Keratinocyte (primary cell): ENCODE results near the gene SELENOF. TPM values are rescaled to one million over a fixed set of nuclear protein-coding genes. Genes with fewer than 3 reads are reported as not detected.

Experiments used
- DNase-seq: peaks from one replicate; pipeline ENCODE4 v3.0.0-alpha.2; 2011; ENCODE audit warnings: low read depth, missing footprints, low spot score
- FAIRE-seq: peaks from 2 replicates; lab custom pipeline; 2011; peaks lifted over from hg19 to GRCh38; lab: Jason Lieb, UNC
- H2AFZ ChIP-seq: 2 replicates; pipeline ENCODE4 v1.6.0; 2012; ENCODE audit warnings: low read length, control low read depth, inconsistent platforms; ENCODE audit not compliant: control insufficient read depth
- H3K27ac ChIP-seq: 2 replicates; pipeline ENCODE4 v1.5.1; 2011; ENCODE audit warnings: low read length; ENCODE audit not compliant: control insufficient read depth, insufficient read depth
- H3K27me3 ChIP-seq: 3 replicates; pipeline ENCODE4 v1.6.0; 2011; ENCODE audit warnings: low read length; ENCODE audit not compliant: control insufficient read depth, insufficient read depth; ENCODE audit errors: extremely low read depth
- H3K36me3 ChIP-seq, 2 experiments: 2 replicates in 1 of 2; 3 replicates in 1 of 2; pipeline ENCODE4 v1.5.1; 2011; ENCODE audit warnings: low read length in 2 of 2, mild to moderate bottlenecking in 1 of 2; ENCODE audit not compliant: control insufficient read depth in 2 of 2, insufficient read depth in 2 of 2; ENCODE audit errors: extremely low read depth in 1 of 2
- H3K4me1 ChIP-seq: 3 replicates; pipeline ENCODE4 v1.5.1; 2011; ENCODE audit warnings: low read length; ENCODE audit not compliant: control insufficient read depth, insufficient read depth; ENCODE audit errors: extremely low read depth
- H3K4me2 ChIP-seq: 3 replicates; pipeline ENCODE4 v1.6.0; 2011; ENCODE audit warnings: low read depth, low read length; ENCODE audit not compliant: control insufficient read depth, insufficient read depth; ENCODE audit errors: extremely low read depth
- H3K4me3 ChIP-seq, 3 experiments: fragments of 200-600 bp in 1 of 3; sonication (generic) in 1 of 3; 2 replicates in 2 of 3; 3 replicates in 1 of 3; pipeline ENCODE4 v1.5.1; 2011 to 2016; ENCODE audit warnings: low read length in 3 of 3, mild to moderate bottlenecking in 3 of 3, control low read depth in 2 of 3, inconsistent platforms in 1 of 3, low read depth in 1 of 3, mixed read lengths in 1 of 3, mixed run types in 1 of 3, moderate library complexity in 1 of 3; ENCODE audit not compliant: control insufficient read depth in 2 of 3, insufficient read depth in 2 of 3; ENCODE audit errors: extremely low read depth in 1 of 3
- H3K79me2 ChIP-seq: 2 replicates; pipeline ENCODE4 v1.6.0; 2012; ENCODE audit warnings: low read length; ENCODE audit not compliant: control insufficient read depth, insufficient read depth
- H3K9ac ChIP-seq: 3 replicates; pipeline ENCODE4 v1.6.0; 2011; ENCODE audit warnings: low read length; ENCODE audit not compliant: control insufficient read depth, insufficient read depth; ENCODE audit errors: extremely low read depth
- H3K9me1 ChIP-seq: 3 replicates; pipeline ENCODE4 v1.6.0; 2011; ENCODE audit warnings: low read length; ENCODE audit not compliant: control insufficient read depth, insufficient read depth; ENCODE audit errors: extremely low read depth
- H3K9me3 ChIP-seq: 2 replicates; pipeline ENCODE4 v1.5.1; 2012; ENCODE audit warnings: low read depth, low read length; ENCODE audit not compliant: control insufficient read depth
- H4K20me1 ChIP-seq: 3 replicates; pipeline ENCODE4 v1.6.0; 2011; ENCODE audit warnings: low read length; ENCODE audit not compliant: control insufficient read depth, insufficient read depth; ENCODE audit errors: extremely low read depth
- EZH2 ChIP-seq: IDR thresholded peaks from one replicate; pipeline ENCODE4 v1.6.1; 2012; ENCODE audit warnings: inconsistent platforms, mild to moderate bottlenecking, low read length, moderate library complexity
- dilution Hi-C: fragments of 300-500 bp; cut with MboI; formaldehyde crosslinking; loops from one replicate; pipeline ENCODE4 v1.7.0; 2020; ENCODE audit warnings: low sequenced_read_pairs; ENCODE audit not compliant: extremely low pct_ligation_motif_present
- polyA plus RNA-seq, 5 experiments: library from polyadenylated mRNA; depleted of rRNA in 3 of 5; stranded (reverse) in 3 of 5; stranded (forward) in 1 of 5; unstranded in 1 of 5; fragments of >200 nt; gene quantifications; 1 replicate in 1 of 5; 2 replicates in 3 of 5; 3 replicates in 1 of 5; pipeline versions ENCODE4 v1.2.1 to v1.2.3, GENCODE V29; 2011 to 2012; ENCODE audit warnings: missing spikeins in 2 of 5, low read depth in 1 of 5, low replicate concordance in 1 of 5
- TF ChIP-seq, protein P1 (sequence below), 3 experiments: IDR thresholded peaks in 1 of 3; conservative IDR thresholded peaks in 1 of 3; optimal IDR thresholded peaks in 1 of 3; 2 replicates in 2 of 3; 3 replicates in 1 of 3; pipeline versions ENCODE3 to v1.5.1; 2011; ENCODE audit warnings: low read length in 3 of 3, mild to moderate bottlenecking in 3 of 3, moderate library complexity in 2 of 3, control low read depth in 1 of 3, inconsistent platforms in 1 of 3; ENCODE audit not compliant: insufficient read depth in 2 of 3; ENCODE audit errors: extremely low read depth in 1 of 3

Gene SELENOF
- polyA plus RNA-seq, 1 donor (not counting 4 experiments of a cell fraction or from before 2014, with no cell fraction given) = 246 TPM

DNA sequence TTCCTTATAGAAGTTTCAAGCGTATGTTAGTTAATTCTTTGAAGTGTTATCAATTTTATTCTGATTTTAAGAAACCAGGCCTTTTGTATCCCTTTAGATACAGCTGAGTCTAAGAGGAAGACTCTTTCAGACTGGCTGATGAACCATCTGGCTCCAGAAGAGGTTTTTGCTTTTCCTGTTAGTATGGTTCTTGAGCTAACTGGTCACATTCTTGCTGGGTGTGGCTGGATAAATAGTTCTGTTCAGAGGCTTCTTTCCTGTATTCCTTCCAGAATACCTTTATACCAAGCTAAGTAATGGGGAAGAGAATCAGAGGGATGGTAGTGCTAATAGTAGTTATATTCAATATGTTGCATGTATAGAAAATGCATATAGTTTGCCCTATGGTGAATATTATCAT is 13.0 kb upstream of the SELENOF start:
- no peak overlapping the region for H3K4me2 ChIP-seq
- no peaks in the 10 kb centered on the region for H3K9me1 ChIP-seq
- FAIRE-seq (no peak), DNase-seq (no peak)
- no peaks in the 10 kb centered on the region for H3K36me3 ChIP-seq
- no peak overlapping the region for H2AFZ ChIP-seq
- H3K79me2 ChIP-seq = peaks cover 10% of the 10 kb centered on the region
- TF ChIP-seq, protein P1, sequence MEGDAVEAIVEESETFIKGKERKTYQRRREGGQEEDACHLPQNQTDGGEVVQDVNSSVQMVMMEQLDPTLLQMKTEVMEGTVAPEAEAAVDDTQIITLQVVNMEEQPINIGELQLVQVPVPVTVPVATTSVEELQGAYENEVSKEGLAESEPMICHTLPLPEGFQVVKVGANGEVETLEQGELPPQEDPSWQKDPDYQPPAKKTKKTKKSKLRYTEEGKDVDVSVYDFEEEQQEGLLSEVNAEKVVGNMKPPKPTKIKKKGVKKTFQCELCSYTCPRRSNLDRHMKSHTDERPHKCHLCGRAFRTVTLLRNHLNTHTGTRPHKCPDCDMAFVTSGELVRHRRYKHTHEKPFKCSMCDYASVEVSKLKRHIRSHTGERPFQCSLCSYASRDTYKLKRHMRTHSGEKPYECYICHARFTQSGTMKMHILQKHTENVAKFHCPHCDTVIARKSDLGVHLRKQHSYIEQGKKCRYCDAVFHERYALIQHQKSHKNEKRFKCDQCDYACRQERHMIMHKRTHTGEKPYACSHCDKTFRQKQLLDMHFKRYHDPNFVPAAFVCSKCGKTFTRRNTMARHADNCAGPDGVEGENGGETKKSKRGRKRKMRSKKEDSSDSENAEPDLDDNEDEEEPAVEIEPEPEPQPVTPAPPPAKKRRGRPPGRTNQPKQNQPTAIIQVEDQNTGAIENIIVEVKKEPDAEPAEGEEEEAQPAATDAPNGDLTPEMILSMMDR (optimal IDR thresholded peaks at IDR 0.05 in 1 of 3, IDR thresholded peaks at IDR 0.05 in 1 of 3, conservative IDR thresholded peaks at IDR 0.05 in 1 of 3; ENCODE audit: extremely low read depth in 1 of 3, insufficient read depth in 2 of 3, low read length in 3 of 3) = no peak
- TF ChIP-seq EZH2 = no peak
- H3K9ac ChIP-seq = no peak overlapping the region
- H3K4me3 ChIP-seq = no peak overlapping the region
- no peaks in the 10 kb centered on the region for H4K20me1 ChIP-seq
- dilution Hi-C loops = no loop called here
- H3K27ac ChIP-seq = no peak overlapping the region
- H3K4me1 ChIP-seq = peaks cover 3% of the 10 kb centered on the region
- H3K9me3 ChIP-seq = peaks cover 2% of the 10 kb centered on the region
- no peaks in the 10 kb centered on the region for H3K27me3 ChIP-seq

GRCh38 chr1:86925742-86926141 is 11.8 kb upstream of the SELENOF start:
- DNase-seq = no peak
- Histone ChIP-seq H4K20me1 (no peaks in the 10 kb centered on the region), H3K27me3 (no peaks in the 10 kb centered on the region), H3K9ac (no peak overlapping the region), H3K4me1 (peaks cover 3% of the 10 kb centered on the region), H3K9me3 (peaks cover 2% of the 10 kb centered on the region), H3K27ac (no peak overlapping the region), H3K4me3 (no peak overlapping the region), H3K36me3 (no peaks in the 10 kb centered on the region), H3K9me1 (no peaks in the 10 kb centered on the region), H3K4me2 (no peak overlapping the region), H3K79me2 (peaks cover 16% of the 10 kb centered on the region), H2AFZ (no peak overlapping the region)
- FAIRE-seq = no peak
- dilution Hi-C loops = no loop called here
- TF ChIP-seq, protein P1 (optimal IDR thresholded peaks at IDR 0.05 in 1 of 3, IDR thresholded peaks at IDR 0.05 in 1 of 3, conservative IDR thresholded peaks at IDR 0.05 in 1 of 3; ENCODE audit: extremely low read depth in 1 of 3, insufficient read depth in 2 of 3, low read length in 3 of 3) = no peak
- TF ChIP-seq EZH2 = no peak
